HG03439 (cell line): Measurements from ENCODE around the gene ITPKB.

Source experiments
- ATAC-seq: cut with Tn5 transposase; IDR thresholded peaks from one replicate; pipeline ENCODE4 v1.9.1; 2021; ENCODE audit warnings: mild to moderate bottlenecking, moderate library complexity; ENCODE audit not compliant: unreplicated experiment

Gene ITPKB

GRCh38 chr1:226654668-226655055, 84.4 kb downstream of the ITPKB start:
- no peak for ATAC-seq

- ATAC-seq: no peak
Observed at GRCh38 chr1:226654046-226654667, 84.9 kb downstream of the ITPKB start.

GRCh38 chr1:226653311-226653921, 85.7 kb downstream of the ITPKB start:
- ATAC-seq: peak; percentile 61

GRCh38 chr1:226652613-226653012, 86.5 kb downstream of the ITPKB start:
- ATAC-seq: no peak

GRCh38 chr1:226651732-226652105, 87.4 kb downstream of the ITPKB start:
- ATAC-seq: no peak

- ATAC-seq: no peak
Observed at GRCh38 chr1:226651041-226651731, 87.9 kb downstream of the ITPKB start.

GRCh38 chr1:226650236-226650841, 88.7 kb downstream of the ITPKB start:
- ATAC-seq: no peak

GRCh38 chr1:226649780-226650179, 89.3 kb downstream of the ITPKB start:
- ATAC-seq: no peak

GRCh38 chr1:226649244-226649643, 89.8 kb downstream of the ITPKB start:
- ATAC-seq: no peak

- no peak for ATAC-seq
Observed at GRCh38 chr1:226648421-226648820, 90.7 kb downstream of the ITPKB start.

- ATAC-seq: no peak
Observed at GRCh38 chr1:226647719-226648118, 91.4 kb downstream of the ITPKB start.

GRCh38 chr1:226646870-226647449, 92.1 kb downstream of the ITPKB start:
- no peak for ATAC-seq

GRCh38 chr1:226646026-226646869, 92.8 kb downstream of the ITPKB start:
- ATAC-seq: no peak

GRCh38 chr1:226645279-226645976, 93.7 kb downstream of the ITPKB start:
- ATAC-seq: no peak

- ATAC-seq: no peak
Observed at GRCh38 chr1:226644541-226645176, 94.4 kb downstream of the ITPKB start.

- ATAC-seq: no peak
Observed at GRCh38 chr1:226643611-226644540, 95.2 kb downstream of the ITPKB start.

- ATAC-seq: peak; percentile 72
Observed at GRCh38 chr1:226643177-226643576, 95.9 kb downstream of the ITPKB start.

- ATAC-seq: no peak
Observed at GRCh38 chr1:226642421-226642820, 96.7 kb downstream of the ITPKB start.
